Mesenchymal stem cell (in vitro differentiated cells and primary cell): ENCODE data around the gene ASAP2.

Experiments
- DNase-seq: peaks from one replicate; pipeline ENCODE4 v3.0.0-alpha.2; 2013
- H2AFZ ChIP-seq: one replicate; pipeline ENCODE4 v1.6.1; 2013; ENCODE audit warnings: low read depth, mild to moderate bottlenecking, control low read depth, inconsistent platforms, low read length, moderate library complexity
- H2AK5ac ChIP-seq: 2 replicates; pipeline ENCODE4 v1.6.1; 2013; ENCODE audit warnings: low read length, moderate library complexity, mild to moderate bottlenecking, inconsistent platforms; ENCODE audit not compliant: severe bottlenecking
- H2BK120ac ChIP-seq: one replicate; pipeline ENCODE4 v1.6.1; 2013; ENCODE audit warnings: low read depth, mild to moderate bottlenecking, inconsistent platforms, low read length, moderate library complexity
- H2BK12ac ChIP-seq, 2 experiments: one replicate each; pipeline ENCODE4 v1.6.1; 2013; ENCODE audit warnings: inconsistent platforms in 2 of 2, low read length in 2 of 2, mild to moderate bottlenecking in 2 of 2, moderate library complexity in 2 of 2, control low read depth in 1 of 2
- H2BK15ac ChIP-seq: one replicate; pipeline ENCODE4 v1.6.1; 2013; ENCODE audit warnings: mild to moderate bottlenecking, low read depth, inconsistent platforms; ENCODE audit not compliant: poor library complexity, severe bottlenecking
- H2BK5ac ChIP-seq: 2 replicates; pipeline ENCODE4 v1.6.1; 2013; ENCODE audit warnings: low read depth, mild to moderate bottlenecking, low read length, control low read depth, inconsistent platforms; ENCODE audit not compliant: poor library complexity, severe bottlenecking
- H3K14ac ChIP-seq, 2 experiments: one replicate each; pipeline ENCODE4 v1.6.1; 2013; ENCODE audit warnings: inconsistent platforms in 2 of 2, low read length in 2 of 2, control low read depth in 1 of 2, mild to moderate bottlenecking in 1 of 2, moderate library complexity in 1 of 2
- H3K18ac ChIP-seq, 2 experiments: one replicate each; pipeline ENCODE4 v1.6.1; 2013; ENCODE audit warnings: inconsistent platforms in 2 of 2, low read length in 2 of 2, control low read depth in 1 of 2, low read depth in 1 of 2, mild to moderate bottlenecking in 1 of 2
- H3K23ac ChIP-seq, 2 experiments: one replicate each; pipeline ENCODE4 v1.6.1; 2013; ENCODE audit warnings: inconsistent platforms in 2 of 2, low read length in 2 of 2, mild to moderate bottlenecking in 2 of 2, moderate library complexity in 2 of 2, control low read depth in 1 of 2
- H3K27ac ChIP-seq: 2 replicates; pipeline ENCODE4 v1.5.1; 2013; ENCODE audit warnings: mild to moderate bottlenecking, moderate library complexity, low read length, control low read depth, inconsistent platforms; ENCODE audit not compliant: poor library complexity, severe bottlenecking
- H3K27me3 ChIP-seq, 2 experiments: 2 replicates each; pipeline versions ENCODE4 v1.6.1 to v1.7.0; 2013; ENCODE audit warnings: low read length in 2 of 2, mild to moderate bottlenecking in 2 of 2, moderate library complexity in 2 of 2, control low read depth in 1 of 2, inconsistent platforms in 1 of 2; ENCODE audit not compliant: control insufficient read depth in 1 of 2, insufficient read depth in 1 of 2
- H3K36me3 ChIP-seq, 2 experiments: 2 replicates each; pipeline versions ENCODE4 v1.6.1 to v1.7.0; 2013; ENCODE audit warnings: low read length in 2 of 2, control low read depth in 1 of 2, inconsistent platforms in 1 of 2, low read depth in 1 of 2, mild to moderate bottlenecking in 1 of 2; ENCODE audit not compliant: insufficient read depth in 2 of 2, control insufficient read depth in 1 of 2
- H3K4ac ChIP-seq, 2 experiments: one replicate each; pipeline ENCODE4 v1.6.1; 2013; ENCODE audit warnings: inconsistent platforms in 2 of 2, low read length in 2 of 2, mild to moderate bottlenecking in 2 of 2, moderate library complexity in 2 of 2, control low read depth in 1 of 2, low read depth in 1 of 2
- H3K4me1 ChIP-seq: 2 replicates; pipeline ENCODE4 v1.6.1; 2013; ENCODE audit warnings: low read depth, low read length, control low read depth; ENCODE audit not compliant: control insufficient read depth, insufficient read depth
- H3K4me2 ChIP-seq: 2 replicates; pipeline ENCODE4 v1.6.1; 2013; ENCODE audit warnings: low read length, mild to moderate bottlenecking, inconsistent platforms; ENCODE audit not compliant: poor library complexity, severe bottlenecking
- H3K4me3 ChIP-seq, 2 experiments: 2 replicates each; pipeline versions ENCODE4 v1.5.1 to v1.7.0; 2013; ENCODE audit warnings: low read length in 2 of 2, mild to moderate bottlenecking in 2 of 2, control low read depth in 1 of 2, low read depth in 1 of 2; ENCODE audit not compliant: insufficient read depth in 1 of 2
- H3K79me1 ChIP-seq: replicated peaks from 2 replicates; pipeline ENCODE4 v1.6.1; 2013; ENCODE audit warnings: mild to moderate bottlenecking, control low read depth, low read length, inconsistent platforms; ENCODE audit not compliant: poor library complexity, severe bottlenecking
- H3K9ac ChIP-seq: 2 replicates; pipeline ENCODE4 v1.7.0; 2013; ENCODE audit warnings: mild to moderate bottlenecking, low read length, moderate library complexity
- H3K9me3 ChIP-seq: 2 replicates; pipeline ENCODE4 v1.7.0; 2013; ENCODE audit warnings: mild to moderate bottlenecking, low read length; ENCODE audit not compliant: control insufficient read depth
- H4K8ac ChIP-seq: one replicate; pipeline ENCODE4 v1.6.1; 2013; ENCODE audit warnings: inconsistent platforms, mild to moderate bottlenecking, low read length, moderate library complexity
- H4K91ac ChIP-seq: one replicate; pipeline ENCODE4 v1.6.1; 2013; ENCODE audit warnings: mild to moderate bottlenecking, low read length, inconsistent platforms
- WGBS: methylation state at CpG from one replicate; pipeline ENCODE4 v1.1.7; 2013; ENCODE audit warnings: mixed read lengths; 5-methylcytosine and 5-hydroxymethylcytosine counted together

ASAP2 gene

GRCh38 chr2:9256570-9257043 is 50.0 kb downstream of the ASAP2 start:
- peak overlapping the region; percentile 50 for H4K8ac ChIP-seq
- no peak overlapping the region for H2AFZ ChIP-seq
- peak overlapping the region; percentile 91 for H4K91ac ChIP-seq
- peak overlapping the region in 1 of 2 experiments; percentile 78 for H3K4me3 ChIP-seq
- H2BK12ac ChIP-seq: peak overlapping the region; percentile 95
- H3K4me1 ChIP-seq: peaks cover 30% of the 10 kb centered on the region
- no peak overlapping the region for H2BK120ac ChIP-seq
- peak overlapping the region in 1 of 2 experiments; percentile 89 for H3K4ac ChIP-seq
- no peak overlapping the region for H2BK5ac ChIP-seq
- peak overlapping the region; percentile 87 for H3K9ac ChIP-seq
- WGBS: 12% methylated on average over 2 of the region's 2 CpGs
- H3K4me2 ChIP-seq: no peak overlapping the region
- peak overlapping the region; percentile 36 for H2AK5ac ChIP-seq
- H3K18ac ChIP-seq: peak overlapping the region; percentile 31 to 97
- H3K27ac ChIP-seq: no peak overlapping the region
- H3K23ac ChIP-seq: no peak overlapping the region
- no peak for DNase-seq
- H3K27me3 ChIP-seq: no peaks in the 10 kb centered on the region
- no peak overlapping the region for H2BK15ac ChIP-seq
- peaks cover 0 to 6% of the 10 kb centered on the region in 2 experiments for H3K36me3 ChIP-seq
- H3K14ac ChIP-seq: peak overlapping the region in 1 of 2 experiments; percentile 9
- H3K79me1 ChIP-seq: peaks cover 33% of the 10 kb centered on the region
- H3K9me3 ChIP-seq: no peaks in the 10 kb centered on the region

GRCh38 chr2:9258501-9258900 is 51.9 kb downstream of the ASAP2 start:
- Histone ChIP-seq H3K14ac (no peak overlapping the region), H3K23ac (peak overlapping the region in 1 of 2 experiments; percentile 86), H2AFZ (no peak overlapping the region), H3K4ac (peak overlapping the region in 1 of 2 experiments; percentile 95), H3K4me3 (peak overlapping the region in 1 of 2 experiments; percentile 78), H3K36me3 (peaks cover 0 to 4% of the 10 kb centered on the region in 2 experiments), H2BK120ac (no peak overlapping the region), H3K27me3 (no peaks in the 10 kb centered on the region), H3K4me2 (no peak overlapping the region), H3K9me3 (no peaks in the 10 kb centered on the region), H4K8ac (peak overlapping the region; percentile 73), H2BK5ac (no peak overlapping the region), H3K4me1 (peaks cover 31% of the 10 kb centered on the region), H3K27ac (no peak overlapping the region), H3K79me1 (peaks cover 35% of the 10 kb centered on the region), H4K91ac (peak overlapping the region; percentile 74), H2BK12ac (no peak overlapping the region), H2BK15ac (peak overlapping the region; percentile 1), H3K18ac (peak overlapping the region; percentile 79 to 95), H2AK5ac (no peak overlapping the region), H3K9ac (peak overlapping the region; percentile 87)
- 70% methylated on average over 7 of the region's 7 CpGs for WGBS
- DNase-seq: peak; percentile 82

- Histone ChIP-seq H3K36me3 (peaks cover 0 to 3% of the 10 kb centered on the region in 2 experiments), H2BK120ac (peak overlapping the region; percentile 69), H3K9ac (peak overlapping the region; percentile 87), H2BK15ac (peak overlapping the region; percentile 1), H2BK12ac (peak overlapping the region; percentile 48 to 88), H3K18ac (peak overlapping the region; percentile 79 to 95), H3K27me3 (no peaks in the 10 kb centered on the region), H3K23ac (peak overlapping the region in 1 of 2 experiments; percentile 86), H2BK5ac (no peak overlapping the region), H3K14ac (peak overlapping the region in 1 of 2 experiments; percentile 93), H3K4me2 (no peak overlapping the region), H2AK5ac (peak overlapping the region; percentile 31), H2AFZ (no peak overlapping the region), H3K4me3 (peak overlapping the region in 1 of 2 experiments; percentile 78), H3K4ac (peak overlapping the region; percentile 76 to 95), H4K8ac (peak overlapping the region; percentile 87), H4K91ac (peak overlapping the region; percentile 95), H3K79me1 (peaks cover 35% of the 10 kb centered on the region), H3K9me3 (no peaks in the 10 kb centered on the region), H3K27ac (no peak overlapping the region), H3K4me1 (peaks cover 34% of the 10 kb centered on the region)
- DNase-seq: no peak
- whole genome bisulfite sequencing: 78% methylated on average over 10 of the region's 12 CpGs
These were observed 52.4 kb downstream of the ASAP2 start for GRCh38 chr2:9258953-9259399.

- H2AK5ac ChIP-seq: no peak overlapping the region
- no peaks in the 10 kb centered on the region for H3K9me3 ChIP-seq
- peak overlapping the region; percentile 69 for H2BK120ac ChIP-seq
- H3K27me3 ChIP-seq: no peaks in the 10 kb centered on the region
- peak overlapping the region; percentile 87 for H3K9ac ChIP-seq
- peak overlapping the region in 1 of 2 experiments; percentile 32 for H3K4me3 ChIP-seq
- H3K4ac ChIP-seq: peak overlapping the region; percentile 40 to 83
- H2AFZ ChIP-seq: peak overlapping the region; percentile 47
- H3K14ac ChIP-seq: no peak overlapping the region
- no peak overlapping the region for H3K27ac ChIP-seq
- H3K4me1 ChIP-seq: peaks cover 37% of the 10 kb centered on the region
- H4K91ac ChIP-seq: peak overlapping the region; percentile 89
- DNase-seq: no peak
- no peak overlapping the region for H3K23ac ChIP-seq
- no peak overlapping the region for H3K4me2 ChIP-seq
- peak overlapping the region; percentile 90 to 98 for H2BK12ac ChIP-seq
- H4K8ac ChIP-seq: peak overlapping the region; percentile 63
- H3K18ac ChIP-seq: peak overlapping the region; percentile 84 to 87
- no peaks in the 10 kb centered on the region for H3K36me3 ChIP-seq
- no peak overlapping the region for H2BK5ac ChIP-seq
- 96% methylated on average over 6 of the region's 6 CpGs for WGBS
- H2BK15ac ChIP-seq: peak overlapping the region; percentile 78
- peaks cover 33% of the 10 kb centered on the region for H3K79me1 ChIP-seq
These were observed 53.9 kb downstream of the ASAP2 start for GRCh38 chr2:9260464-9260918.
